SW 1271 (cell line): ENCODE results near the gene MATR3.
"Not testable (repeated sequence)": the region's sequence is repeated elsewhere in the genome, so short reads cannot be mapped to it uniquely, and the experiment has no call there.

Experiments used
- DNase-seq, 2 experiments: peaks; one replicate each; lab custom pipeline; 2025; lab: John Stamatoyannopoulos, UW

MATR3 gene

GRCh38 chr5:139354186-139354585, 60.6 kb downstream of the MATR3 start:
- DNase-seq: no peak

DNA sequence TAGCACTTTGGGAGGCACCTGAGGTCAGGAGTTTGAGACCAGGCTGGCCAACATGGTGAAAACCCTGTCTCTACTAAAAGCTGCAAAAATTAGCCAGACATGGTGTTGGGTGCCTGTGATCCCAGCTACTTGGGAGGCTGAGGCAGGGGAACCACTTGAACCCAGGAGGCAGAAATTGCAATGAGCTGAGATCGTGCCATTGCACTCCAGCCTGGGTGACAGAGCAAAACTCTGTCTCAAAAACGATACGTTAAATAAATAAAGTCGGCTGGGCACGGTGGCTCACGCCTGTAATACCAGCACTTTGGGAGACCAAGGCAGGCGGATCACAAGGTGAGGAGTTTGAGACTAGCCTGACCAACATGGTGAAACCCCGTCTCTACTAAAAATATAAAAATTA, 62.4 kb downstream of the MATR3 start:
- not testable (repeated sequence) for DNase-seq

DNA sequence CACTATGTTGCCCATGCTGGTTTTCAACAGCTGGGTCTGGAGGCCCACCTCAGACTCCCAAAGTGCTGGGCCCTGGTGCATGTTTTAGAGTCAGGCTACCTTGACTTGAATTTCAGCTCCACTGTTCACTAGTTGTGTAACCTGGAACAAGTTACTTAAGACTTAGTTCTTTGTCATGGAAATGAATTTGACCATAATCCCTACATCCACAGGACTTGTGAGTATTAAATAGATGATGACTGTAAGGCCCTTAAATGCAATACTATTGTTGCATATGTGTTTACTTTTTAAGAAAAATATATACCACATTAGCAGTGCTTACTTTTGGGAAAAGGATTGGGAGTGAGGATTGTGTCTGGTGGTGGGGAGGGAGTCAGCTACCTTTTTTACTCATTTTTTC, 64.5 kb downstream of the MATR3 start:
- DNase-seq: no peak

DNA sequence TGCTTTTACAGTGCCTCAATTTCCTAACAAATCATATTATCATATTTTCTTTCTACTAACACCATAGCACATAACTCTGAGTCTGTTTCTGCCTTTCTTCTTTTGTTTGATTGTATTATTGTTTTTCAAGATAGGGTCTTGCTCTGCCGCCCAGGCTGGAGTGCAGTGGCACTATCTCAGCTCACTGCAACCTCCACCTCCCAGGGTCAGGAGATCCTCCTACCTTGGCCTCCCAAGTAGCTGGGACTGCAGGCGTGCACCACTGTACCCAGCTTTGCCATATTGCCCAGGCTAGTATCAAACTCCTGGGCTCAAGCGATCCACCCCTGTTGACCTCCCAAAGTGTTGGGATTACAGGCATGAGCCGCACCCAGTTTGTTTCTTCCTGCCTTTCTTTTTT, 66.8 kb downstream of the MATR3 start:
- no peak for DNase-seq

- no peak for DNase-seq
Measured at GRCh38 chr5:139361835-139362429, 68.4 kb downstream of the MATR3 start.

- no peak for DNase-seq
Measured at GRCh38 chr5:139363937-139364336, 70.4 kb downstream of the MATR3 start.

- DNase-seq: no peak
Measured at GRCh38 chr5:139364466-139364865, 70.9 kb downstream of the MATR3 start.

GRCh38 chr5:139368613-139369012, 75.1 kb downstream of the MATR3 start:
- no peak for DNase-seq

DNA sequence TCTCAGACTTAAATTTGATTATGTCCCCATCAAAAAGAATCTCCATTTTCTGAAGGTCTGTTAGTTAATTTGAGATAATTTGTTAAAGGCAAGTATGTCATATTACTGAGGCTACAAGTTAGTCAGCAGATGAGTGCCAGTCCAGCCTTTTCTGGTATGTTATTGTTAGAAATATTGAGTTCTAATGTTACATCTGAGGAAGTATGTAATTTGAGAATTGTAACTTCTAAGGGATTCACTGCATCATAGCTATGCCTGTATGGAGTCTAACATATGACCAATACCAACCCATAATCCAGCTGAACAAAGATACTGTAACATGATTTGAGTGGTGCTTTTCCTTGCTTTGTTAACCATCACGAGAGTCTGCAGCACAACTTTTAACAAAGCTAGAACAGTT, 75.6 kb downstream of the MATR3 start:
- DNase-seq: no peak

DNA sequence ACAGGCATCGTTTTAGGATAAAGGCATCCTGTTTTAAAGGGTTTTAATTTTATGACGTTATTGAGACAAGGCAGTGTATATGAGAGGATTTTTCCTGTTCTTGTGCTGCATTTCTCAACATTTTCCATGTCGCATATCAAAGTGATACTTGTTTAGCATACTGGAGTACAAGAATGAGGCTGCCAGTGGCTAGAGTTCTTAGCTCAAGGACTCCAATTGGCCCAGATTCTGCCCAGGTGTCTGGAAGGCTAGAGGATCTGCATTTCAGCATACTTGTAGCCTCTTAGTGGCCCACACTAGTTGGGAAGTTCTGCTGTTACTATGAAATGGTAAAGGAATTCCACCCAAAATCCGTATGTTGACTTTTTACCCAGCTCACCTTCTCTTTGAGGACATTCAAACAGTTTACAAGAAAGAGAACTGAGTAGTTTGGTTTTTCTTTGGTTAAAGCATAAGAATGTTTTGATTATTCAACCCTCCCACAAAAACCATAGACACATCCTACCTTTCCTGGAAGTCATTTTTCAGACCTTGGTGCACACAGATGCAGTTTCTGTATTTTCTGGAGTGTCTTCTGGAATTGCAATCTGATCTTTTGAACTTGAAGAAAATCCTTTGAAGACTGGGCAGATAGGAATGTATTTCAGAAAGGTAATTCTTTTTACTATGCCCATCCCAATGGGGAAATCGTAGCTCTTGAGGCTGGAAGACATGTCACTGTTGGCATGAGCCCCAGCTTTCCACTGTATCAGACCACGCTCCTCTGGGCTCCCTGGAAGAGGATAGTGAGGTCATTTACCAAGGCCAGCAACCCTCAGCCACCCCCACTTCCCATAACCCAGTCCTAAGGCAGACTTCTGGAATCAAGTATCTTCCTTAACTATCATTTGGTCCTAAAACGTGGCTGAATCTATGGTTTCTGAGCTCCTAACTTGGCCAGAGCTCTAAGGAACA, 78.2 kb downstream of the MATR3 start:
- DNase-seq: no peak

- no peak for DNase-seq
Measured at GRCh38 chr5:139374909-139375308, 81.4 kb downstream of the MATR3 start.

DNA sequence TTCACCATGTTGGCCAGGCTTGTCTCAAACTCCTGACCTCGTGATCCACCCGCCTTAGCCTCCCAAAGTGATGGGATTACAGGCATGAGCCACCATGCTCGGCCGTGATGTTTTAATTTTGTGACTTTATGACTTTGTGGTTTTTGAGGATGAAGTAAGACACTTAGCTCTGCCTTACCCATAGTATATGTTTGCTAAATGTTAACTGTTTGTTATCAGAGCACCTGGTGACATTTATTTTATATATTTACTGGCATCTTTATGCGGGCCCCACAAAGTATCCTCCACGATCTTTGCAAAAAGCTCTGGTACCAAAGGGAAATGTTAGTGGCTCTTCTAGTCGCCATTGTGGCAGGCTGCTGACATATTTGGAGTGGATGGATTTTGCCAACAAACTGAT, 82.8 kb downstream of the MATR3 start:
- DNase-seq: no peak

- DNase-seq: no peak
Measured at GRCh38 chr5:139377226-139377625, 83.7 kb downstream of the MATR3 start.

GRCh38 chr5:139378101-139378825, 84.7 kb downstream of the MATR3 start:
- DNase-seq: no peak

DNA sequence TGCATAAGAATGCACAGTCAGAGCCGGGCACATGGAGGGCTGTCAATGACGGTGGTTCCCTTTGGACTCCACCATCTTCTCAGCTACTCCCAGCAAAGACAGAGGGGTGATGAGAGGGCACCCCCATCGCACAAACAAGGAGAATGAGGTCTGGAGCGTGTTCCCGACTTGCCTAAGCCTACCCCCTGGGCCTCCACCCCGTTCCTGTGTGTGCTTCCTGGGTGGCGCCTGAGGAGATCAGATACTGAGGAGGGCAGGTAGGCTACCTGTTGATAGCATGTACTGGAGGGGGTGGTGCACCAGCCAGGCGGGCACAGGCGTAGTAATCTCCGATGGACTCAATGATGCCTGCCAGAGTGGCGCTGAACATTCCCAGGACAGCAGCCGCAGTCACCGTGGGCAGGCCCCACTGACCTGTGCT, 85.4 kb downstream of the MATR3 start:
- DNase-seq: no peak

- DNase-seq: no peak
Measured at GRCh38 chr5:139379626-139380449, 86.3 kb downstream of the MATR3 start.
